Right forelimb (tissue), 1 donor: ENCODE measurements around the gene LRRC56.
A peak's percentile ranks its signal among the peaks of the same experiment; 100 is the strongest.

Source experiments
- DNase-seq: peaks from one replicate; pipeline ENCODE4 v3.0.0-alpha.2; 2018

Gene LRRC56

GRCh38 chr11:528166-528814, 9.0 kb upstream of the LRRC56 start:
- no peak for DNase-seq

- DNase-seq: no peak
Observed at GRCh38 chr11:528815-529727, 8.3 kb upstream of the LRRC56 start.

- no peak for DNase-seq
Observed at GRCh38 chr11:529728-530411, 7.5 kb upstream of the LRRC56 start.

- peak; percentile 45 for DNase-seq
Observed at GRCh38 chr11:530960-531831, 6.1 kb upstream of the LRRC56 start.

GRCh38 chr11:531919-532526, 5.3 kb upstream of the LRRC56 start:
- DNase-seq: peak; percentile 39

- no peak for DNase-seq
Observed at GRCh38 chr11:532527-532985, 4.8 kb upstream of the LRRC56 start.

- peak; percentile 37 for DNase-seq
Observed at GRCh38 chr11:532986-533585, 4.2 kb upstream of the LRRC56 start.

- peak; percentile 43 for DNase-seq
Observed at GRCh38 chr11:533586-534395, 3.5 kb upstream of the LRRC56 start.

- DNase-seq: peak; percentile 56
Observed at GRCh38 chr11:534396-535209, 2.7 kb upstream of the LRRC56 start.

GRCh38 chr11:535210-535518, 2.2 kb upstream of the LRRC56 start:
- no peak for DNase-seq

- DNase-seq: peak; percentile 98
Observed at GRCh38 chr11:535519-536454, 1.5 kb upstream of the LRRC56 start, which contains the start of gene HRAS. HRAS (minus strand) TSS chr11:535576.

- peak; percentile 45 for DNase-seq
Observed at GRCh38 chr11:537622-538430, 499 bp downstream of the LRRC56 start.

GRCh38 chr11:538431-539051, 1.2 kb downstream of the LRRC56 start:
- DNase-seq: peak; percentile 39

- peak; percentile 31 for DNase-seq
Observed at GRCh38 chr11:539971-540481, 2.7 kb downstream of the LRRC56 start.

- DNase-seq: peak; percentile 40
Observed at GRCh38 chr11:540583-541432, 3.5 kb downstream of the LRRC56 start.

- DNase-seq: no peak
Observed at GRCh38 chr11:541433-541885, 4.1 kb downstream of the LRRC56 start.
